ES-I3 (cell line): ENCODE measurements around the gene LAMC1.
"Not testable (repeated sequence)": the region's sequence is repeated elsewhere in the genome, so short reads cannot be mapped to it uniquely, and the experiment has no call there.

Source experiments
- H3K36me3 ChIP-seq: 2 replicates; pipeline ENCODE4 v1.6.1; 2013; ENCODE audit warnings: mild to moderate bottlenecking, low read length, control low read depth, moderate library complexity; ENCODE audit not compliant: insufficient read depth
- H3K4me1 ChIP-seq: 2 replicates; pipeline ENCODE4 v1.6.1; 2013; ENCODE audit warnings: mild to moderate bottlenecking, control low read depth, low read length; ENCODE audit not compliant: insufficient read depth
- H3K9ac ChIP-seq: 2 replicates; pipeline ENCODE4 v1.6.1; 2013; ENCODE audit warnings: low read depth, mild to moderate bottlenecking, low read length, moderate library complexity
- H3K9me3 ChIP-seq: 2 replicates; pipeline ENCODE4 v1.6.1; 2013; ENCODE audit warnings: mild to moderate bottlenecking, low read length, moderate library complexity; ENCODE audit not compliant: control insufficient read depth, insufficient read depth

LAMC1 gene

DNA sequence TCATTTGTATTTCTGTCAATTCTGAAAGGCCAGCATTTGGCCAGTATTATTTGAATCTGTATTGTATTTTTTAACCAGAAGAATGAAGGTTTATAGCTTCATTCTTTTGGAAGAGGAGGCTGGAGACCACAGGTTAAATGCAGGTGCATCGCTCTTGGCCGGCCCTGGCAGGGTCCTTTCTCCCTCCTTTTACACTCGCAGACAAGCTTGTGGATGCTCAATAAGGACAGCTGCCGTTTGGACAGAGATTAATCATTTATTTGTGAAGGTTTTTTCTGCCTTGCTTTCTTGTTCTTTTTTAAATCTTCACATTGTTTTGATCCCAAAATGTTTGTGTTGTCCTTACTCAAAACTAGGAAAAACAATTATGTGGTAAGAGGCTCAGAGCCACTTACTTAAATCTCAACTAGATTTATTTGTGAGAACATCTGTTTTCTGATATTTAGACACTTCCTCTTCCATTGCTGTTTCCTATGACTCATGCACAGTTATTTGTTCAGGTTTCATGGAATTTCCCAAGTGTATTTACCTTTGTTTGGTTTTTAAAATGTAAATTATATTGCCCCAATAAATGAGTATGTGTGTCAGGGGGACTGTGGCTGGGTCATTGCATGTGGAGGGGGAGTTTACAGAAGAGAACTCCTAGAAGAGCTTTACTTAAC is 116.2 kb downstream of the LAMC1 start:
- H3K9ac ChIP-seq, result no peak overlapping the region
- H3K9me3 ChIP-seq, result no peaks in the 10 kb centered on the region
- no peaks in the 10 kb centered on the region for H3K4me1 ChIP-seq
- peaks cover 25% of the 10 kb centered on the region; the same call in 1 of the 2 replicates for H3K36me3 ChIP-seq

DNA sequence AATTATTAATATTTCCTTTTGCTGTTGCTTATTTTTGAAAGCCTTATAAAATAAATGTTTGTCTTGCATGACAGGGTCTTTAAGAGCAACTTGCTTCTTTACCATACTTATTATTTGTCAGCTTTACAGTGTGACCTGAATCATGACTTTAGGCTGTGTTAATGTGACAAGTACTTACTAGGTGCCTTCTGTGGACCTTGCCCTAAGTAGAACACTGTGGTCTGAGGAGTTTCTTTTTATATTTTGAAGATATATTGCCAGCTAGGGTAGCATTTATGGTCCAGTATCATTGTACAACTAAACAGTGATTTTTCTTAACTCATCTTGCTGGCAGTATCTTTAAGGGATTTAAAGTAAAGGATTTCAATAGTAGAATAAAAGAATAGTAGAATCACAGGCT is 117.4 kb downstream of the LAMC1 start:
- no peaks in the 10 kb centered on the region for H3K9me3 ChIP-seq
- peaks cover 21% of the 10 kb centered on the region; the same call in 1 of the 2 replicates for H3K36me3 ChIP-seq
- no peak overlapping the region for H3K9ac ChIP-seq
- H3K4me1 ChIP-seq, result no peaks in the 10 kb centered on the region

GRCh38 chr1:183142171-183142570 is 119.0 kb downstream of the LAMC1 start:
- no peaks in the 10 kb centered on the region for H3K9me3 ChIP-seq
- H3K36me3 ChIP-seq, result peaks cover 21% of the 10 kb centered on the region; the same call in 1 of the 2 replicates
- H3K9ac ChIP-seq, result no peak overlapping the region
- H3K4me1 ChIP-seq, result no peaks in the 10 kb centered on the region

DNA sequence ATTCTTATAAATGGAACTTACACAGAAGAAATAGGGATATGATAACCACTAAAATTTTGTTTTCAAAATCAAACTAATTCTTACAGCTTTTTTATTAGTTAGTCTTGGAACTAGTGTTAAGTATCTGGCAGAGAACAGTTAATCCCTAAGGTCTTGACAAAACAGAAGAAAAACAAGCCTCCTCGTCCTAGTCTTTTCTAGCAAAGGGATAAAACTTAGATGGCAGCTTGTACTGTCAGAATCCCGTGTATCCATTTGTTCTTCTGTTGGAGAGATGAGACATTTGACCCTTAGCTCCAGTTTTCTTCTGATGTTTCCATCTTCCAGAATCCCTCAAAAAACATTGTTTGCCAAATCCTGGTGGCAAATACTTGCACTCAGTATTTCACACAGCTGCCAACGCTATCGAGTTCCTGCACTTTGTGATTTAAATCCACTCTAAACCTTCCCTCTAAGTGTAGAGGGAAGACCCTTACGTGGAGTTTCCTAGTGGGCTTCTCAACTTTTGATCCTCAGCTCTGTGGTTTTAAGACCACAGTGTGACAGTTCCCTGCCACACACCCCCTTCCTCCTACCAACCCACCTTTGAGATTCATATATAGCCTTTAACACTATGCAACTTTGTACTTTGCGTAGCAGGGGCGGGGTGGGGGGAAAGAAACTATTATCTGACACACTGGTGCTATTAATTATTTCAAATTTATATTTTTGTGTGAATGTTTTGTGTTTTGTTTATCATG is 120.5 kb downstream of the LAMC1 start:
- Histone ChIP-seq H3K36me3 (peaks cover 10% of the 10 kb centered on the region; the same call in 1 of the 2 replicates), H3K9me3 (no peaks in the 10 kb centered on the region), H3K4me1 (no peaks in the 10 kb centered on the region), H3K9ac (no peak overlapping the region)

- Histone ChIP-seq H3K36me3 (peaks cover 10% of the 10 kb centered on the region; the same call in 1 of the 2 replicates), H3K9ac (no peak overlapping the region), H3K4me1 (no peaks in the 10 kb centered on the region), H3K9me3 (no peaks in the 10 kb centered on the region)
Observed at GRCh38 chr1:183144752-183145151, 121.5 kb downstream of the LAMC1 start.

- H3K4me1 ChIP-seq, result no peaks in the 10 kb centered on the region
- H3K36me3 ChIP-seq, result peaks cover 2% of the 10 kb centered on the region; the same call in 1 of the 2 replicates
- H3K9me3 ChIP-seq, result no peaks in the 10 kb centered on the region
- H3K9ac ChIP-seq, result no peak overlapping the region
Observed at GRCh38 chr1:183147735-183148134, 124.5 kb downstream of the LAMC1 start.

- no peaks in the 10 kb centered on the region for H3K36me3 ChIP-seq
- no peaks in the 10 kb centered on the region for H3K9me3 ChIP-seq
- no peak overlapping the region for H3K9ac ChIP-seq
- H3K4me1 ChIP-seq, result no peaks in the 10 kb centered on the region
Observed at GRCh38 chr1:183148599-183148998, 125.4 kb downstream of the LAMC1 start.

GRCh38 chr1:183149273-183149672 is 126.1 kb downstream of the LAMC1 start:
- Histone ChIP-seq H3K9me3 (no peaks in the 10 kb centered on the region), H3K36me3 (no peaks in the 10 kb centered on the region), H3K9ac (no peak overlapping the region), H3K4me1 (no peaks in the 10 kb centered on the region)

GRCh38 chr1:183150032-183150431 is 126.8 kb downstream of the LAMC1 start:
- not testable (repeated sequence) for H3K36me3 ChIP-seq, H3K9ac ChIP-seq, H3K4me1 ChIP-seq, H3K9me3 ChIP-seq

DNA sequence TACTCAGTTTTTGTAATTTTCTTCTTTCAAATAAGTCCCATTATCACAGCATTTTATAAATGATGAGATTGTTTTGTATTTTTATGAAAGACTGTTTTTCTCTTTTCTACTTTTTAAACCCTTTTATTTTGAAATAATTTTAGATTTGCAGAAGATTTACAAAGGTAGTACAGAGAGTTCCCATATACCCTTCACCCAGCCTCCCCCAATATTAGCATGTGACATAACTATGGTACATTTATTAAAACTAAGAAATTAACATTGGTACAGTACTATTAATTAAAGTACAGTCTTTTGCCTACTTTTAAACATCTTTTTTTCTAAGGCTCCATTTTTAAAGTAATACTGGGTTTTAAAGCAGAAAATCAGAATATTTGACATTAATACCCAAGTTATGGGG is 127.2 kb downstream of the LAMC1 start:
- Histone ChIP-seq H3K4me1 (no peaks in the 10 kb centered on the region), H3K9me3 (no peaks in the 10 kb centered on the region), H3K36me3 (no peaks in the 10 kb centered on the region), H3K9ac (no peak overlapping the region)

- no peaks in the 10 kb centered on the region for H3K9me3 ChIP-seq
- H3K4me1 ChIP-seq, result no peaks in the 10 kb centered on the region
- no peaks in the 10 kb centered on the region for H3K36me3 ChIP-seq
- H3K9ac ChIP-seq, result no peak overlapping the region
Observed at GRCh38 chr1:183152180-183152579, 129.0 kb downstream of the LAMC1 start.

DNA sequence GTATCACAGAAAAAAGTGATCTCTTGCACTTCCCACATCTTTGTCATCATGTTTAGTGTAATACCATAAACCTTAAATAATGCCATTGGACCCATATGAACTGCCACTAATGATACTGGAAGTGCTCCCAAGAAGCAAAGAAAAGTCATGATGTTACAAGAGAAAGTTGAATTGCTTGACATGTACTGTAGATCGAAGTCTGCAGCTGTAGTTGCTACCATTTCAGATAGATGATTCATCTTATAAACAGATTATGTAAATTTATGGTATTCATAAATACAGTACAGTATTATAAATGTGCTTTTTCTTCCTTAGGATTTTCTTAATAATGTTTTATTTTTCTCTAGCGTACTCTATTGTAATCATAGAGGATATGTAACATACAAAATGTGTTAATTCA is 132.7 kb downstream of the LAMC1 start:
- Histone ChIP-seq H3K9ac (no peak overlapping the region), H3K9me3 (no peaks in the 10 kb centered on the region), H3K36me3 (no peaks in the 10 kb centered on the region), H3K4me1 (peaks cover 3% of the 10 kb centered on the region; the same call in 1 of the 2 replicates)

- Histone ChIP-seq H3K36me3 (no peaks in the 10 kb centered on the region), H3K4me1 (peaks cover 18% of the 10 kb centered on the region), H3K9ac (no peak overlapping the region), H3K9me3 (no peaks in the 10 kb centered on the region)
Observed at GRCh38 chr1:183159960-183160359, 136.7 kb downstream of the LAMC1 start.

GRCh38 chr1:183161391-183161790 is 138.2 kb downstream of the LAMC1 start:
- Histone ChIP-seq H3K4me1 (peaks cover 27% of the 10 kb centered on the region), H3K9me3 (no peaks in the 10 kb centered on the region), H3K36me3 (no peaks in the 10 kb centered on the region), H3K9ac (no peak overlapping the region)

DNA sequence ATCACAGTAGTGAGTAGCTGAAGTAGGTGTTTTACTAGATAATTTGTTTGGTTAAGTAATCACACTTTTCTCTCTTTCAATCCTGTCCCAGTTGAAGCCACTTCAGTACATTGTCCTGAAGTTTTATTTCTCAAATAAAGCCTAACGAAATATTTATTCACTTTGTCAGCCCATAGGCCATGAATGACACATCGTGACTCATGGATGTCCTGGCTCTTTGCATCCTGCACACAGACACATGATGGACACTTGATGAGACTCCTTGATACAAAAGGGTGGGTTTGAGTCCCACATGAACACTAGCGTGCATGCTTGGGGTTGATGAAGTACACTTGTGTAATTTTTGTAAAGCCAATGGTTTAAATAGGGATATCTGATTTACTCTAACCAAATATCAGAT is 140.1 kb downstream of the LAMC1 start:
- peaks cover 27% of the 10 kb centered on the region for H3K4me1 ChIP-seq
- no peaks in the 10 kb centered on the region for H3K9me3 ChIP-seq
- no peaks in the 10 kb centered on the region for H3K36me3 ChIP-seq
- no peak overlapping the region for H3K9ac ChIP-seq
